NT2/D1 (cell line): ENCODE data around the gene IFNL1.
A peak's percentile ranks its signal among the peaks of the same experiment; 100 is the strongest.

Source experiments
- DNase-seq: peaks from one replicate; pipeline ENCODE4 v3.0.0-alpha.2; 2011; ENCODE audit warnings: low read depth, low spot score
- H3K27me3 ChIP-seq: 2 replicates; pipeline ENCODE4 v1.6.0; 2011; ENCODE audit warnings: mild to moderate bottlenecking; ENCODE audit not compliant: insufficient read length, insufficient read depth
- H3K36me3 ChIP-seq: 2 replicates; pipeline ENCODE4 v1.6.1; 2011; ENCODE audit warnings: mild to moderate bottlenecking, low read length, mixed read lengths; ENCODE audit not compliant: insufficient read depth, insufficient read length
- H3K4me1 ChIP-seq: 2 replicates; pipeline ENCODE4 v1.5.1; 2011; ENCODE audit not compliant: insufficient read depth, insufficient read length
- H3K4me3 ChIP-seq: 2 replicates; pipeline ENCODE4 v1.5.1; 2011; ENCODE audit warnings: low read depth; ENCODE audit not compliant: insufficient read length
- H3K9ac ChIP-seq: 2 replicates; pipeline ENCODE4 v1.6.0; 2011; ENCODE audit warnings: low read depth; ENCODE audit not compliant: insufficient read length
- H3K9me3 ChIP-seq: 2 replicates; pipeline ENCODE4 v1.5.1; 2011; ENCODE audit warnings: mild to moderate bottlenecking, low read length; ENCODE audit not compliant: insufficient read depth
- SUZ12 ChIP-seq: IDR thresholded peaks from 2 replicates; pipeline ENCODE4 v1.6.1; 2011; ENCODE audit not compliant: insufficient read length, insufficient read depth; ENCODE audit errors: extremely low read depth
- YY1 ChIP-seq: IDR thresholded peaks from 2 replicates; pipeline ENCODE4 v1.6.1; 2011; ENCODE audit not compliant: insufficient read length, insufficient read depth
- ZNF274 ChIP-seq: IDR thresholded peaks from 2 replicates; pipeline ENCODE4 v1.6.1; 2011; ENCODE audit warnings: mild to moderate bottlenecking, low read depth, low read length

The IFNL1 gene

DNA sequence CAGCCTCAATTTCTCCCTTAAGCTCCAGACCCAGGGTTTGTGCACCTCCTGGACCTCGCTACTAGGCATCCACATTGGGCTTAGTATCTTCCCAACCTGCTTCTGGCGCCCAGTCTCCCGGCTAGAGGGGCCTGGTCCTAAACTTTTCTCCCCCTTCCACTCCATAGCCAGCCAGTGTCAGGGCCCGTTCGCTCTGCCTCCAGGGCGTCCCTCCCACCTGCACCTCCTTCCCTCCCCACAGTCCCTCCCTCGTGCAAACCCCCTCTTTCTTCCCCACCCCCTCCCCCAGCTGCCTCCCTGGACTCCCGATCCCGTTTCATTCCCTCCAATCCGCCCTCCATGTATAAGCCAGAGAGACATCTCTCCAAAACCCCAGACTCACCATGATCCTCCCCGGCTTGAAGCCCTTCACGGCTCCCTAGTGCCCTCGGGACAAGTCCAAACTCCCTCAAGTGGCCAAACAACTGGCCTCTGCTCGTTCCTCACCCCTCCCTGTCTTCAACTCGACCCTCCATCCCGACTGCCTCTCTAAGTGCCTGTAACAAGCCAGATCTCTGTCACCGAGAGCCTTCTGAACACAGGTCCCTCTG is 45.0 kb downstream of the IFNL1 start:
- Histone ChIP-seq H3K4me1 (peaks cover 5% of the 10 kb centered on the region), H3K9ac (peak overlapping the region; percentile 79), H3K36me3 (peaks cover 10% of the 10 kb centered on the region), H3K9me3 (no peaks in the 10 kb centered on the region), H3K4me3 (peak overlapping the region; percentile 86), H3K27me3 (no peaks in the 10 kb centered on the region)
- TF ChIP-seq YY1 (no peak), SUZ12 (no peak), ZNF274 (no peak)
- DNase-seq, result peak; percentile 22

DNA sequence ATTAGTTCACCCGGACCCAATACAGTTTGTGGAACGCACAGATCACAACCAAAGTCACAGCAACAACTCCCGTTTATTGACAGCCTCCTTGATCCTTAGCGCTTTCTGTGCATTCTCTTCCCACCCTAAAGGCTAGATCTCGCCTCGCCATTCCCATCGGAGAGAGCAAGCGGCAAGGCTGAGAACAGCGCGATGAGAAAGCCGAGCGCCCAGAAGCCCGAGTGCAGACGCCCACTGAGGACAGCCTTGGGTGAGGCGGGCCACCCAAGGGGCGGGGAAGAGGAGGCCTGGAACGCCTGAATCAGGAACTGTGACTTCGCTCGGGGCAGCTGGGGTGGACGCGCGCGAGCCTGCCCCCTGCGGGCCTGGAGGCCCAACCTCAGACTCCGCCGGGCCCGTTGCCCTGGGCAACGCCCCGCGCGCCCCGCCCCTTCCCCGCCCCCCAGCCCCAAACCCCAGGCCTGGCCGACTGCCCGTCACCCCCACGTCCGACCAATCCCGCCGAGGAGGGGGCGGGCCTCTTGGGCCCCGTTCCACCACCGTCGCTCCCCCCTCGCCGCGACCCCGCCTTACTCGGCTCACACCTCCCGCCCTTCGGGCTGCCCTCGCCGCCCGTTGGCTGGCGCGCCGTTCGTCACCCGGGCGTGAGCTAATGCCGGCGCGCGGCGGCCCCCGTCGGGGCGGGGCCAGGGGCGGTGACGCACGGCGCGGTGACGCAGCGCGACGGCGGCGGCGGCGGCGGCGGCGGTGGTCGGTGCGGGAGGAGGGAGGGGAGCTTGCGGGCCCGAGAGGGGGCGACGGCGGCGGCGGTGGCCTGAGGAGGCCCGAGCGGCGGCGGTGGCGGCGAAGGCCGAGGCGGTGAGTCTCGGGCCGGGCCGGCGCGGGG is 45.8 kb downstream of the IFNL1 start, which contains the start of gene SAMD4B:
Gene SAMD4B, plus strand, starts transcription at position 703 of the 886 bp plus-strand sequence. CDS start 14,473 bp downstream, outside the sequence.
- Histone ChIP-seq H3K4me3 (peak within 1 kb of the TSS; percentile 86), H3K9ac (peak within 1 kb of the TSS; percentile 86), H3K36me3 (peaks cover 10% of the 10 kb centered on the region), H3K27me3 (no peaks in the 10 kb centered on the region), H3K4me1 (peaks cover 5% of the 10 kb centered on the region), H3K9me3 (no peaks in the 10 kb centered on the region)
- peak; percentile 94 for DNase-seq
- no peak for TF ChIP-seq YY1
- TF ChIP-seq ZNF274, result no peak
- TF ChIP-seq SUZ12, result no peak

DNA sequence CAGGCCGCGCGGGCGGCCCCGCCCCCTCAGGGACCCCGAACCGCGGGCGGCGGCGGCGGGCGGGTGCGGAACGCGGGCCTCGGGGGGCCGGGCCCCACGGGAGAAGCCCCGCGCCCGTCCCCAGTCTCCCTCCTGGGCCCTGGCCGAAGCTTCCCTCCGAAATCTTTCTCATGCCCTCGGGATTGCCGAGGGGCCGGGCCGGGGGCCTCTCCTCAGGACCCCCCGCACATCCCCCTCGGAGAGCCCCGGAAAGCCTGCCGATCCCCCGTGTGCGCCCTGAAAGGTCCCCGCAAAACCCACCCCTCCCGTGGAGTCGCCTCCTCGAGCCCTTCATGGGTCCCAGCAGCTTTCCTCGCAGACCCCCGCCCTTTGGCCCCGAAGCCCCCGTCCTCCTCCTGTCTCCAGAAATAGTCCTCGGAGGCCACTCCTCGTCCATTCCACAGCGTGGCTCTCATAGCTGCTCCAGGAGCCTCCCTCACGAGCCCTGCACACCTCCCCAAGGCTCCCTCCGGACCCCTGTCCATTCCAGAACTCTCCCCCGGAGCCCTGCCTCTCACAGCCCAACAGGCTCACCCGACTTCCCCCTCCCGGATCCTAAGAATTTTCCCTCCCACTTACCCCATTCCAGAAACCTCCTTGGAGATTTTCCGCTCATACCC is 46.6 kb downstream of the IFNL1 start:
- peak overlapping the region; percentile 75 for H3K4me3 ChIP-seq
- DNase-seq, result no peak
- peak overlapping the region; percentile 86 for H3K9ac ChIP-seq
- H3K27me3 ChIP-seq, result no peaks in the 10 kb centered on the region
- peaks cover 5% of the 10 kb centered on the region for H3K4me1 ChIP-seq
- TF ChIP-seq YY1 (no peak), SUZ12 (no peak), ZNF274 (no peak)
- peaks cover 10% of the 10 kb centered on the region for H3K36me3 ChIP-seq
- no peaks in the 10 kb centered on the region for H3K9me3 ChIP-seq

DNA sequence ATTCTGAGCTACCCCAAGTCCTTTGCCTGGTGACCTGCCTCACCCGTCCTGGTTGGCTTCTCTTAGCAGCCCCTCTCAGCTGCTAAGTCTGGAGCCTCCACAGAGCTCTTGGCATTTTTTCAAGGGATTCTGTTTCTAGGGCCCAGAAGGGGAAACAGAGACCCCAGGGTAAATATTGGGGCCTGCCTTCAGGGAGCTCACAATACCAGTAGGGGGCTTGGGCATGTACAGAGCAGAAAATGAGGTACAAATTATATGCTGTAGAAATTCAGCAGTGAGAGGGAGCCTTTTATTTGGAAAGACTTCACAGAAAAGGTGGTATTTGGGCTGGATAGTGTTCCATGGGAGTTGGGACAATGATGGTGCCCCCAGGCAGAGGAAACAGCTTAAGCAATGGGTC is 49.7 kb downstream of the IFNL1 start:
- Histone ChIP-seq H3K9me3 (no peaks in the 10 kb centered on the region), H3K4me3 (no peak overlapping the region), H3K36me3 (peaks cover 32% of the 10 kb centered on the region), H3K9ac (no peak overlapping the region), H3K27me3 (no peaks in the 10 kb centered on the region), H3K4me1 (peaks cover 5% of the 10 kb centered on the region)
- DNase-seq, result no peak
- no peak for TF ChIP-seq ZNF274
- TF ChIP-seq YY1, result no peak
- no peak for TF ChIP-seq SUZ12

DNA sequence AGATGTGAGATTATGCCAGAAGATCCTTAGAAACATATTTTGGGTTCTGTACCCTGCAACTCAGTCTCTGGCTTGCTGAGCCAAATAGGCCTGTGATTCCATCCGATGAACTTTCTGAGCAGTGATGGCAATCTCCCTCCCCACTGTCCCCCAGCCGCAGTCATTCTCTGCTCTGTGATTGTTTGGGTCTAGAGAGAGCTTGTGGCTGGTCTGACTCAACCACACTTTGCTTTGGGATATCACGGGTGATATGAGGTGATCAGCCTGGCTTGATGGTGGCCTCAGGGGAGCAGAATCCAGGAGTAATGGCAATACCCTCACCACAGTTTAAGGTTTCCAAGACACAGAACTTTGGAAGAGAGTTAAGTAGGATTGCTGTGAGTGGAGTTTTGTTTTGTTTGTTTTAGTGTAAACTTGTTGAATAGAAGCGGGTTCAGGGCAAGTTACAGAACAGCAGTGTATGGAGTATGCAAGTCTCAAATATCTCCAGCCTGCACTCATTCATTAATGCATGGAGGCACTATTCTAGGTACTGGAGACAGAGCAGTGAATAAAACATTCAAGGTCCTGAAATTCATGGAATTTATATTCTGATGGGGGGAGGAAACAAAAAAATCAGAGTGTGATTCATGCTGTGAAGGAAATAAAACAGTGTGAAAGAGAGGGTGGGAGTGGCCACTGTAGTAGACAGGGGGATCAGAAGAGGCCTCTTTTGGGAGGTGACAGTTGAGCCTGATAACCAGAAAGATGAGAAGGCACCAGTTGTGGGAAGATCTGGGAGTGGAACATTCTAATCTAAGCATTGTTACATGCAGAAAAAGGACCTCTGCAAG is 51.3 kb downstream of the IFNL1 start:
- H3K4me1 ChIP-seq, result peaks cover 5% of the 10 kb centered on the region
- no peak for DNase-seq
- H3K9me3 ChIP-seq, result no peaks in the 10 kb centered on the region
- no peak overlapping the region for H3K4me3 ChIP-seq
- TF ChIP-seq YY1, result no peak
- TF ChIP-seq SUZ12, result no peak
- no peak for TF ChIP-seq ZNF274
- H3K9ac ChIP-seq, result no peak overlapping the region
- no peaks in the 10 kb centered on the region for H3K27me3 ChIP-seq
- peaks cover 47% of the 10 kb centered on the region for H3K36me3 ChIP-seq
